CD4-positive, alpha-beta T cell treated with Interleukin-4 for 1 hour (primary cell): ENCODE measurements around the gene LITAFD.
A peak's percentile ranks its signal among the peaks of the same experiment; 100 is the strongest.

Experiments
- DNase-seq, 2 donors: peaks; one replicate each; pipeline ENCODE4 v3.0.0-alpha.2; 2020 to 2022

The LITAFD gene

DNA sequence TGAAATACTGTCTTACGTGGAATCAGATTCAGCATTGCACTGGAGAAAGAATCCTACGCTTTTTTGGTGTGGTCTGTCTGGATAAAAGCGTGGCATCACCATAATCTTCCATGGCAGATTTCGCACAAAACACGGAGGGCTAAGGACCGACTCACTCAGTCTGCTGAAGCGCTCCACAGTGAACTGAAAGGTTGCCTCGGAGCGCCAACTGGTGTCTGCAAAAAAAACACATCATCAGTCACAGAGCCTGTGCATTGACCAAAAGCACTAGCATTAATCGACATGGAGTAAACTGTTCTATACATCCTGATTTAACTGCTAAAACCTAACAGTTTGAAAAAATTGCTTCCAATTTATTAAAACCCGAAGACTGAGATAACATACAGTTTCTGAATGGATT lies 41.0 kb downstream of the LITAFD start:
- DNase-seq: no peak

DNA sequence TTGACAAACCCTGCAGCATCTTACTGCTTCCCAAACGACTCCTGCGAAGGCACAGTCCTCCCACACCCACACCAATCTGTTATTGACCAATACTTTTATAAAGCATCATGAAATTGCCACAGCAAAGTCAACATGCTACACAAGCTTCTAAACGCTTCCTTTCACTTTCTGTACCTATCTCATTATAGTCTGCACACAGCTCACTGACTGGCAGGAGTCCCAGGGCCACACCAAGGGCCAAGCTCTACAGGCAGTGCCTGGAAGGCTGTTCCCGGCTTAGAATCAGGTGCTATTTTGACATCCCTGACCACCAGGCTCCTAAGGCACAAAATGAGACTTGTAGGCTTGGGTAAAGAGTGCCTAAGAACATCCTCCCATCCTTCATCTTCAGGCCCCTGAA lies 42.1 kb downstream of the LITAFD start:
- no peak for DNase-seq

DNA sequence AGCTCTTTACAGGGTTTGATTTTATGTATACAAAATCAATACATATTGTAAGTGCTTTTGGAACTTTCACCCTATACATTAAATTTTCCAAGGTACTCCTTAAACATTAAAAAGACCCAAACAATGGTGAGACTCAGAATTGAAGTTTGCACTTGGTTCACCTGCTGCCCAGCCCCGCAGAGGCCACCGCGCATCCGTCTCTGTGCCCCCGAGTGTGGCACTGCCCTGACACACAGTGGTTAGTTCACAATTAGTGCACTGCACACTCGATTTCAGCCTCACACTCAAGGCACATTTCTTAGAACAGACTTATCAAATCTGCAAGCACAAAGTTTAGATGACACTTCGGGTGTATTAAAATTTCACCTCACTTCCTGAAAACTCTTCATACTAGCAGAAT lies 43.3 kb downstream of the LITAFD start:
- DNase-seq: no peak

DNA sequence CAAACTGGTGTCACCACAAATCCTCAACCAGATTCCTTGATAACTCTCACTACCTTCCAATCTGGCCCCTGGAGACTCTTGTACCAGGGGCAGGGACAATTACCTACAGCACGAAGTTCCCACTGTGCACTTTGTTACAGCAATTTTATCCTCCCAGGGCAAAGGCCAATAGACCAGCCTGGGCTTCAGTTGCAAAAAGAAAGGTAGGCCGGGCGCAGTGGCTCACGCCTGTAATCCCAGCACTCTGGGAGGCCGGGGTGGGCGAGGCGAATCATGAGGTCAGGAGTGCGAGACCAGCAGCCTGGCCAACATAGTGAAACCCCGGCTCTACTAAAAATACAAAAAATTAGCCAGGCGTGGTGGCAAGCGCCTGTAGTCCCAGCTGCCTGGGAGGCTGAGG lies 44.7 kb downstream of the LITAFD start:
- DNase-seq: no peak

DNA sequence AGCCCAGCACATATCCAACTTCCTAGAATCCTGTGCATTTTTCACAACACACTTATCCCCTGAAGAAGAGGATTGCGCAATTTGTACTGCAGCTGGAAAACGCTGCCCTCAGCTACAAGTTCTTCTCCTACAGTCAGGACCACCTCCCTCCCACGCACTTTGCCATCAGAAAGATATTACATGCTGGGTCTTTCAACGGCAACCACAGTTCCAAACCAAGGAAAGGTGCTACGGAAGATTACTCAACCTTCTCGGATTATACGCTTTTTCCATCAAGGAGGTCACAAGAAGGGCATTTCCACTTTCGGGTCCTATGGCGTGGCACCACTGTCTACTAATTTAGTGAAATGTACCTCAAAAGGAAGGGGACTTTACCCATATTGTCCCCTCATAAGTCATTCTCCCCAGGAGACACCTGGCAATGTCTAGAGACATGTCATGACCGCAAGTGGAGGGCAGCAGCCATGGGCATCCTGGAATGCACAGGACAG lies 46.4 kb downstream of the LITAFD start:
- DNase-seq: no peak

DNA sequence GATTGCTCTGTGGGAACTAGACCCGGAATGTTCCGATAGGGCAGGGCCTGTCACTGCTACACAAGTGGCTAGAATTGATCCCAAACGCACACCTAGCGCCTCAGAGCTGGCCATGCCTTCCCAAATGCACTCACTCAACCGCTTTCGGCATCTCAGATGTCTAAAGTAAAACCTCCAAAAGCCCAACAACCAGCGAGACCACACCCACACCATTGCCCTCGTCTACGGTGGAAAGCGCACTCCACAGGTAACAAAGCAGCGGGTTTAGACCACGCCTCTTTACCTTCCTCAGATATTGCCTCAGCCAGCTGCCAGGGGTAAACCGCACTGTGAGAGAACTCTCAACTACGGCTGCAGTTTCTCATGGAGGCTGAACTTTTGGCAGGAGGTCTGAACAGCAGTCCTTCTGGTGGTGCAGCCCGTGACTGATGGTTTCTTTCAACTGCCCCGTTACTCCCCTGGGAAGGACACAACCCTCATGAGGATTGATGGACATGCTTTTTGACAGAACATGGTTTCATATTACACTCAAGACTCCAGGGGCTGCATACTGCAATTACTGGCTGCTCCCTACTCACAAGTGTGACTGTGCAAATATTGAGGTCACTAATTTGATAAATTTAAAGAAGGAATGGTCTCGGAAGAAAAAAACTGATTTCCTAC lies 47.1 kb downstream of the LITAFD start:
- no peak for DNase-seq

DNA sequence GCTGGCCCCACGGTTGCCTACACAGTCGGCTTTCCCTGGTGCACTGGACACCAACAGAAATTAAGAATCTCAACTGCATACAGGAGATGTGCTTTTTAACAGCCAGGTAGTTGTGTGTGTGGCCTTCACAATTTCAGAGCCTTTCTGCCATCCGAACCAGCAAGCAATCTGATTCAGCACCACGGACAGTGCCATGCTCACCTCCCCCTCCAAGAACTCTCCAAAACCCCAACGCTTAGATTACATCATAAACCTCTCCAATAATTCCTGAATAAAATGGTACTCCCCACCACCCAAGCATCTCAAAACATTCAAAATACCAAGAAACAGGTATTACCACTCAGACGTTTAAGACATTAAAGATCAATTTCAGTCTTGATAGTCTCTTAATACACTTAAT lies 49.7 kb downstream of the LITAFD start:
- DNase-seq: peak; percentile 35 to 57

DNA sequence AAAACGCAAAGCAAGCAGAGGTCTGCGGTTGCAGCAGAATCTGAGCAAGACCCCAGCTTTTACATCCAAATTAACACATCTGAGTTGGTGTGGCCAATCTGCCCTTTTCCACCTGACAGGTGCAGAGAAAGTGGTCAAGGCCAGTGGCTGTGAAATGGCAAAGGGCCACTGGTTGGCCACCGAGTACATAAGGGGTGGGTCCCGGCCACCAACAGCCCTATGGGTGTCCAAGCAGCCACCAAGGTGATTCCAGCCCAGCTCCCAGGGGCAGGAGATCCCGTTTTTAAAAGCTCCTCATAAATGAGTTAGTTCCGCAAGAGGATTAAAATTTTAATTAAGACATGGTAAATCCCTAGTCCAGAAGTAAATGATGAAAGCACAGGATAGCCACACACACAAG lies 52.5 kb downstream of the LITAFD start:
- no peak for DNase-seq
